ENCODE measurements around the gene ADAM8.

Gene ADAM8

DNA sequence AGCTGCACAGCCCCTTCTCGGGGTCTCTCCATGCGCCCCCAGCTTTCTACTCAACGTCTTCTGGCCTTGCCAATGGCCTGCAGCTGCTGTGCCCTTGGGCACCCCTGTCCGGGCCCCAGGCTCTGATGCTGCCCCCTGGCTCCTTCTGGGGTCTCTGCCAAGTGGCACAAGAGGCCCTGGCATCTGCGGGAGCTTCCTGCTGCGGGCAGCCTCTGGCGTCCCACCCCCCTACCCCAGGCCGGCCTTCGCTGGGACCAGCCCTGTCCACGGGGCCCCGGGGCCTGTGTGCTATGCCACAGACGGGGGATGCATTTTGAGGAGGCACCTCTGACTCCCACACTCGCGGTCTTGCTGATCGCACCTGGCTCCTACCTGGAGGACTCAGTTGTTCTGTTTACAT lies 36.7 kb downstream of the ADAM8 start:
- TF ChIP-seq, protein P1, sequence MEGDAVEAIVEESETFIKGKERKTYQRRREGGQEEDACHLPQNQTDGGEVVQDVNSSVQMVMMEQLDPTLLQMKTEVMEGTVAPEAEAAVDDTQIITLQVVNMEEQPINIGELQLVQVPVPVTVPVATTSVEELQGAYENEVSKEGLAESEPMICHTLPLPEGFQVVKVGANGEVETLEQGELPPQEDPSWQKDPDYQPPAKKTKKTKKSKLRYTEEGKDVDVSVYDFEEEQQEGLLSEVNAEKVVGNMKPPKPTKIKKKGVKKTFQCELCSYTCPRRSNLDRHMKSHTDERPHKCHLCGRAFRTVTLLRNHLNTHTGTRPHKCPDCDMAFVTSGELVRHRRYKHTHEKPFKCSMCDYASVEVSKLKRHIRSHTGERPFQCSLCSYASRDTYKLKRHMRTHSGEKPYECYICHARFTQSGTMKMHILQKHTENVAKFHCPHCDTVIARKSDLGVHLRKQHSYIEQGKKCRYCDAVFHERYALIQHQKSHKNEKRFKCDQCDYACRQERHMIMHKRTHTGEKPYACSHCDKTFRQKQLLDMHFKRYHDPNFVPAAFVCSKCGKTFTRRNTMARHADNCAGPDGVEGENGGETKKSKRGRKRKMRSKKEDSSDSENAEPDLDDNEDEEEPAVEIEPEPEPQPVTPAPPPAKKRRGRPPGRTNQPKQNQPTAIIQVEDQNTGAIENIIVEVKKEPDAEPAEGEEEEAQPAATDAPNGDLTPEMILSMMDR (IDR thresholded peaks at IDR 0.05; ENCODE audit: low read depth, low read length) = no peak
- no peak for DNase-seq (ENCODE audit: extremely low read depth, low read depth)

DNA sequence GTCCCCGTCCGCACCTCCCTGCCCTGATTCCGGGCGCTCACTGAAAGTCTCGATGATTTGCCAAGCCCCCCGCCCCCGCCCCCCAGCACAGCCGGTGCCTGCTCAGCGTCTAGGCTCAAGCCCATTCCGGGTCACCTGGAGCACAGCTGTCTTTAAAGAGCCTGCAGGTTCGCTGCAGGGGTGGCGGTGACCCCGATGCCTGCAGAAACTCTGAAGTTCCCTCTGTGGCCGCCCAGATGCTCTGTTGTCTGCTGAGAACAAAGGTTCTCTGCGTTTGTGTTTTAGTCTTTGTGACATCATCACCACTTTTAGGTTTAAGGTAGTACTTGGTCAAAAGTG lies 38.2 kb downstream of the ADAM8 start:
- no peak for DNase-seq (ENCODE audit: extremely low read depth, low read depth)
- TF ChIP-seq, protein P1 (IDR thresholded peaks at IDR 0.05; ENCODE audit: low read depth, low read length) = no peak

DNA sequence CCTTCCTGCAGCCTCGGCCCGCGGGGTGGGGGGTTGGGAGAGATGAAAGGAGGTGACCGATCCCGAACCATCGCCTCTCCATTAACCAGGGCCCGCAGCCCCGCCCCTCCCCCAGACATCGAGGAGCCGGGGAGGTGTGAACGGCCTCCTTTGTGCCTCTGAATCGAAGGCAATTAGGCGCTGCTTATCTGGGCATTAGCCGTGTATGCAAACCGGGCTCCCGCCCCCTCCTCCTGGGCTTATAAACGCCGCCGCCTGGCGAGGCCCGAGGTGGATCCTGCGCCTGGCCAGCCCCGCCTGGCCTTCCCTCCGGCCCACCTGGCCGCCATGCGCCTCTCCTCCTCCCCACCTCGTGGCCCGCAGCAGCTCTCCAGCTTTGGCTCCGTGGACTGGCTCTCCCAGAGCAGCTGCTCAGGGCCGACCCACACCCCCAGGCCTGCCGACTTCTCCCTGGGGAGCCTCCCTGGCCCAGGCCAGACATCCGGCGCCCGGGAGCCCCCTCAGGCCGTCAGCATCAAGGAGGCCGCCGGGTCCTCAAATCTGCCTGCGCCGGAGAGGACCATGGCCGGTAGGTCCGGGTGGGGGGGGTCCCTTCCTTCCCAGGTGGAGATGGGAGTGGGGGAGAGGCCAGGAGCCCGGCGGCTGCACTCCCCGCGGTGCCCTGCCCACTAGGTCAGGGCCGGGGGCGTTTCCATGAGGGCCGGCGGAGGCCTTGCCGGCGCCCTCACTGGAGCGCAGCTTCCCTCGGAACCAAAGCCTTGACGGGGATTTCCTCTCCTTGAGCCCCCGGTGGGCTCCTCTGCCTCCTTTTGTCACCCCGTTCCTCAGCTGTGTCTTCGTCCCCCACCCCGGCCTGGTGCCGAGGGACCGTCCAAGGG lies 38.8 kb downstream of the ADAM8 start, which contains the start of gene VENTX:
VENTX (plus strand) TSS at position 268 of the 878 bp plus-strand sequence; CDS start at position 328, 60 bp downstream.
- TF ChIP-seq, protein P1 (IDR thresholded peaks at IDR 0.05; ENCODE audit: low read depth, low read length) = no peak
- no peak for DNase-seq (ENCODE audit: extremely low read depth, low read depth)

DNA sequence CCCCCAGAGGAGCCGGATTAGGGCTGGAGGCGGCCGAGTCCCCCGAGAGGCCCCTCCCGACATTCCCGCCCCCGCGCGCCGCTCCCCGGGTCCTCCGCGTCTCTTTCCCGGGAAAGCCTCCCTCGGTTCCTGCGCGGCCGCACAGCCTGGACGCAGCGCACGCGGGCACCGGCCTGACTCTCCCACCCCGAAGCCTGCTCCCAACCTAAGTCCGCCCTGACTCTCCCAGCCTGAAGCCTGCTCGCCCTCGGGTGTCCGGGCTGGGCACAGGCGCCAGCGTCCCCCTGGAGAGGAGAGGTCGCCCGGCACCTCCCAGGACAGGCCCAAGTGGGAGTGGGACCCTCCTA lies 39.5 kb downstream of the ADAM8 start:
- TF ChIP-seq, protein P1 (IDR thresholded peaks at IDR 0.05; ENCODE audit: low read depth, low read length) = no peak
- no peak for DNase-seq (ENCODE audit: extremely low read depth, low read depth)

DNA sequence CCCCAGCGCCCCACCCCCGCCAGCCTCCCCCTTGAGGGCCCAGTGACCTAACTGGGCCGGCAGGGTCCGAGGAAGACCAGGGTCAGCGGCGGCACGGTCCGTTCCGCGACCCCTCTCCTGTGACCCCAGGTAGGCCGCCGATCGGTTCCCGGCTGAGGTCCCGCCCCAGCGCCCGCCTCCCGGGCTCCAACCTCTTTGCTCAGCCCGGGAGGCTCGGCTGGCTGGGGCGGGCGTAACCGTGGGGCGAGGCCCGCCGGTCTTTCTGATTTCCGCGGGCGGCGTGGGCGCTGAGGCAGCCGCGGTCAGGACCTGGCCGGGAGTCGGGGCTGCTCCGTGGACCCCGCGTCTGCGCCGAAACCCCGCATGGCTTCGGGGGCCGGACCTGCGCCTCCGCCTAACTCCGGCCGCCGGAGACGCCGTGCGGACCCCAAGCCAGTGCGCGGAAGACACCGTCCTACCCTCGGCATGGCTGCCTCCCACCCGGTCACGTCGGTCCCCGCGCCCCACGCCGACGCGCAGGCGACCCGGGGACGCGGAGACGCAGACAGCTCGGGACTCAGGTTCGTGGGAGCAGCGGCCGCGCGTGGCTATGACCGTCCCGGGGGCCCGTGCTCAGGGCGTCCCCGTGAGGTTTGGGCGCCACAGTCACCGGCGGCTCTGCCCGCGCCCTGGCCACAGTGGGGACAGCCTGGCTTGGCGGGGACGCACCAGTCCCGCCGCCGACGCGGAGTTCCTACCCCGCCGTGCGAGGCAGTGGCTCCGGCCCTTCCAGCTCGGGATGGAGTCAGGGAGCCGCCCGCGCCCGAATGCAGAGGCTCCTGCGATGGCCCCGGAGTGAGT lies 40.0 kb downstream of the ADAM8 start:
- TF ChIP-seq, protein P1 (IDR thresholded peaks at IDR 0.05; ENCODE audit: low read depth, low read length) = no peak
- DNase-seq (ENCODE audit: extremely low read depth, low read depth) = no peak

DNA sequence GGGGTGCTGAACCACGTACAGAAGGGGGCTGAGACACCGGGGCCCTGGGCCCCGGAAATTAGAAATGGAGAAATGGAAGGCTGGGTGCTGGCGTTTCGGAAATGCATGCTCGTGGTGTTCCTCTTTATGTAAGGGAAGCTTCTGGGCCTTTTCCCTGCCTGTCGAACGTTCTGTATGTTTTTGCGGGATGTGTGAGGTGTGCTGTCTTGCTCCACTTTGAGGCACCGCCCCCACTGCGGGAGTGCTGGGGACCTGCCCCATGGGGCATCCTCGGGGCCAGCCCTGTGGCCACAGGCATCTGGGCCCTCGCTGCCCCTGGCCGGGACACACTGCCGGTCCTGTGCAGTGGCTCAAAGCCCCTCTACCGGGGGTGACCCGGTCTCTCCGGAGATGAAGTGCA lies 40.7 kb downstream of the ADAM8 start:
- TF ChIP-seq, protein P1 (IDR thresholded peaks at IDR 0.05; ENCODE audit: low read depth, low read length) = no peak
- DNase-seq (ENCODE audit: extremely low read depth, low read depth) = no peak
